Measurements from ENCODE around the gene OR6S1. TPM values are rescaled to one million over a fixed set of nuclear protein-coding genes. Genes with fewer than 3 reads are reported as not detected.
"Not testable (repeated sequence)": the region's sequence is repeated elsewhere in the genome, so short reads cannot be mapped to it uniquely, and the experiment has no call there.

OR6S1 gene
- total RNA-seq, 1 donor from 2014 or later = not detected

DNA sequence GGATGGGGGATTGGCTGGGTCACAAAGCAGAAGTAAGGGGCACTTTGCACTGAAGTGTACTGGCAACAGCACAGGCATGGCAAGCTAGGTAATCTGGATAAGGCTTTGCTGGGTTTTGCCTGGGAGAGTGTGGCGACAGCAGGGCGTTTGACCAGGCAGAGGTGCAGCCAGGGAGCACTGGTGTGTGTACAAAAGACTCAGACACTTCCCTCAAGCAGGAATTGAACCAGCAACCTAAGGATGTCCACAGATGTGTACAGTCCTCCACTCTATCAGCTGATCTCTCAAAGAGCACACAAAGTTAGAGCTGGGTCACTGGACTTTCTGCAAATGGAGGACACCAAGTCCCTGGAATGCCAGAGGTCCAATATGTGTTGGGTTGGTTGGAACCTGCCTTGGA lies 27.5 kb upstream of the OR6S1 start:
- DNase-seq = no peak

GRCh38 chr14:20667957-20668356 lies 26.5 kb upstream of the OR6S1 start:
- no peak for DNase-seq

- DNase-seq = not testable (repeated sequence)
Measured at GRCh38 chr14:20666400-20666961, 25.0 kb upstream of the OR6S1 start.

- DNase-seq = no peak
Measured at GRCh38 chr14:20662968-20663732, 21.7 kb upstream of the OR6S1 start.

DNA sequence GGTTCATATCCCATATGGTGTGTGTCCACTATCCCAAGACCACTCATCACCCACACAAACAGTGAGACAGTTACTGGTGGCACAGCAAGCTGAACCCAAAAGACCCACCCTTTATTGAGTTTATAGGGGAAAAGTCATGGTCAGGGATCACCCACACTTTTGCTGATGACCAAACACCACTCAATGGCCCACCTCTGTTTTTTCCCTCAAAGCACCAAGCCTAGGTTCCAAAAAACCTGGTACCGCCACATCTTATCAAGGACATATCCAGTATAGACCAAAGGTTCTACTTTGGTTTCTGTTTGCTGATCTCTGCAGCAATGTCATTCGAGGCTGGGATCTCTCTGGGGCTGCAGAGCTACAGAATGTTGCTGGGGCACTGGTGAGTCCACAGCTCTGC lies 19.7 kb upstream of the OR6S1 start:
- no peak for DNase-seq

GRCh38 chr14:20659813-20660395 lies 18.4 kb upstream of the OR6S1 start:
- DNase-seq = no peak

DNA sequence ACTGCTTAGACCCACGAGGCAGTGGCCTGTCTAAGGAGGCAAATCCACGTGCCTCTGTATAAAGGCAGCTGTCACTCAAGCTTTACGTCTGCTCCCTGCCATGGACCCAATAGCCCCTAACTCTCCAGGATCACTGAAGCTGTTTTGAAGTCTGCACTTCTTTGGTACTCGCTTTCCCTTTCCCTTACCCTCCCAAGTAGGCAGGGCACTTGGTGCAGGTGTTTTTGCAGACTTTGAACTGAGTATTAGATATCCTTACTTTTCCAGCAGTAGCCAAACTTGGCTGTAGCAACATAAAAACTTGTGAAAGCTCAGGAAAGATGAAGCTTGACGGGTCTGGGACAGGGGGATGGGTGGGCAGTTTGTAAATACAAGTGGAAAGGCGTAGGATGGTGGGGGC lies 17.8 kb upstream of the OR6S1 start:
- no peak for DNase-seq

DNA sequence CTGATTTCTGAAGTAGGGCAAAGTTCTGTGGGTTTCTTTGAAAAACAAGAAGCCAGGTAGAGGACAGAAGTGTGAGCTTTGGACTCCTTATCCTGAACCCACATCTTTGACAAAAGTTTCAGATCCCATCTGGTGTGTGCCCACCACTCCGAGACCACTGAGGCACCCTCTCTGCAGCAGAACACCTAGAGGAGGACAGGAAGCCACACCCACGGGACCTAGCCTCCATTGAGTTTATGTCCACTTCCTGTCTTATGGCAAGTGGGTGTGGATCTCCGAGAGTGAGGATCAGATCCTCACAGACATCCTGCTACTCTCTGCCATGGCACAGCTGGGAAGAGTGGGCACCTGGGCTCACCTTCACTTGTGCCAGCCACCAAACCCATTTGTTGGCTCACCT lies 16.8 kb upstream of the OR6S1 start:
- DNase-seq = no peak

DNA sequence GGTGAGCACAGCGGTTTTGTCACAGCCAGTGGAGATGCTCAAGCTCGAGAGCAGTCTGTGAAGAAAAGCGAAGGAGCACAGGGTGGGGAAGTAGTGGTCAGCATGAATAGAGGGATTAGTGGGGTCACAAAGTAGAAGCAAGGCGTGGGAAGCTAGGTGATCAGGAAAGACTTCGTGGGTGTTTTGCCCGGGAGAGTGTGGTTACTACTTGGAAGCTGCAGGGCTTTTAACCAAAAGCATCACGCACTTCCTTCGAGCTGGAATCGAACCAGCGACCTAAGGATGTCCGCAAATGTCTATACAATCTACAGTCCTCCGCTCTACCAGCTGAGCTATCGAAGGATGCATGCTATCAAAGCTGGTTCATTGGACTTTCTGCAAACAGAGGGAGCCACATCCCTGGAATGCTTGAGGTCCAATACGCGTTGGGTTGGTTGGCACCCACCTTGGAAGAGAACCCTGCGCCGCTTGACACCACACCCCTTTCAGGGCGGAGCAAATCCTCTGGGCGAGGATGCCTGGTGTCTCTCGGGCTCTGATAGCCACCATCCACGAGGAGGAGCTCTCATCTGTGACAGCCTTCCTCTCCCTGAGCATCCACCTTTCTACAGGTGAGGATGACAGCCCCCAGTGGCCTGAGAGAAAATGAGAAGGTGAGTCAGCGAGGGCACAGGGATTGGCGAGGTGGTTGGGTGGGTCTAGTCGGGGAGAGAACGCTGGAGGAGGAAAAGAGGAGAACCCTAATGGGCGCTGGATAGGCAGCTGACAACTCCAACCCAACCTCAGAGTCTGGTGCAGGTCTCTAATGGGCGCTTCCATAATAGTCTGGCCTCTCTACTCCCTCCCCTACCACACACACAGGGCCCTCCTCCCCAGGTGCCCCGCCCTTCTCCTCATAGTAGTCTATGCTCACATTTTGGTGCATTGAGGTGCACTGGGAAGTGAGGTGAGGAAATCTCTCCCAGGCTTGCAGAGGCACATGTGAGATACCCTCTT lies 16.0 kb upstream of the OR6S1 start:
- no peak for DNase-seq

GRCh38 chr14:20656274-20656673 lies 14.8 kb upstream of the OR6S1 start:
- DNase-seq = no peak

- DNase-seq = no peak
Measured at GRCh38 chr14:20655851-20656250, 14.4 kb upstream of the OR6S1 start.

GRCh38 chr14:20652996-20653975 lies 11.8 kb upstream of the OR6S1 start:
- no peak for DNase-seq

- no peak for DNase-seq
Measured at GRCh38 chr14:20645481-20645880, 4.0 kb upstream of the OR6S1 start.

DNA sequence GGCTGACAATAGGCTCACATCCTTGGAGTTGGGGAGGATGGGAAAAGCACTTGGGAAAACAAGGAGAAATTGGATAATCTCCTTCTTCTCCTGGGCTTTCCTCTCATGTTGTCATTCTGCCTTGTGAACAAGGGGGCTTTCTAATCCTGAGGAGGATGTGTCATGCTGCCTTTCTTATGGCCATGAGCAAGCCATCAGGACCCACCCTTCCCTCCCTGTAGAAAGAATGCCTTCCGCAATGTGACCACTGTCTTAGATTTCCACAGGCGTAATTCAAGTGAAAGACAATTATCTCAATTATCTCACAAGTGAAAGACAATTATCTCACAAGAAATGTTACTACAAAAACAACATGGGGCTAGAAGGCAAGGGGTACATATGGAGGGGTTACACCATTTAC lies 3.0 kb upstream of the OR6S1 start:
- DNase-seq = no peak

- DNase-seq = not testable (repeated sequence)
Measured at GRCh38 chr14:20642755-20643154, 1.3 kb upstream of the OR6S1 start.

DNA sequence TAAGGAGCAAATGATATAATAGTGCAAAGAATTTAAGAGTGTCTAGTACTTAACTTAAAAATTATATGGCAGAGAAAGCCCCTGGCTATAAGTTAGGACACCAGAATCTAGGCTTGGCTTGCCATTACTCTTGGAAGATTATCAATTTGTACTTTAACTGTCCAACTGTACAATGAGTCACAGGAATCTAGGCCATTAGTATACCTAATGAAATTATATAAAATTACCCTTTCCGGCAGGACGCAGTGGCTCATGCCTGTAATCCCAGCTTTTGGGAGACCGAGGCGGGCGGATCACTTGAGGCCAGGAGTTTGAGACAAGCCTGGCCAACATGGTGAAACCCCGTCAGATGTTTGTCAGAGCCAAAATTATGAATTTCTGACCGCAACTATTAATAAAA lies 691 bp upstream of the OR6S1 start:
- DNase-seq = no peak

DNA sequence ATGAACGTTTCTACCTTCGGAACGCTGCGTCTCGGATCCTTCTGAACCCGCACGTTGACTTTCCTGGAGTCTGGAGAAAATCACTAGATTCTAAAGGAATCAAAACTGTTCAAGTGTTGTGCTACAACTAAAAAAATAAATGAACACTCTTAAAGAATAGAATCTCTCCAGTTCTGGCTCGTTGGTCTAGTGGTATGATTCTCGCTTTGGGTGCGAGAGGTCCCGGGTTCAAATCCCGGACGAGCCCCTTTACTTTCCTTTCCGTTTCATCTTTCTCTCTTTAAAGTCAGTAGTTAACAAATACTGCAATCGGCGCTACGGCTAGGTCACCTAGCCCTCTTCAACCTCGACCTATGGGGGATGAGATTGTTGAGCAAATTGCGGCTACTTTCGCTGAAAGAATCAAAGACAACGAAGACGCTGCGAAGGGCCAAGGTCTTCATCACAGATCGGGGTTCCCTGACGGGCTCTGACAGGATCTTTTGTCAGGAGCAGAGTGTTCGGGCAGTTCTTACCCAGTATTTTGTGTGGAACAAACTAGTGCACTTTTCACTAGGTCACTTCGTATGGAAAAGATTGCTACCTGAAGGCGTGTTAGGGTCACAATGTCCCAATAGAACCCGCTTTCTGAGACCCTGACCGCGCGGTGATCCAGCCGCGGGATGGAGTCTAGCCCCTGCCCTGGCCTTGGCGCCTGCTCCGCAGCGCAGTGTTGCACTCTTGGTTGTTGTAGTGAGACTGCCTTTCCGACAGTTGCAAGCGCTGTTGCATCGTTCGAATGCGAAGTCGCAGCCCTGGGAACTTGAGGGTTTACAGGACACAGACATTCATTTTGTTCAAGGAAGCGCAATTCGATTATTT lies 8.4 kb downstream of the OR6S1 start:
- DNase-seq = no peak

DNA sequence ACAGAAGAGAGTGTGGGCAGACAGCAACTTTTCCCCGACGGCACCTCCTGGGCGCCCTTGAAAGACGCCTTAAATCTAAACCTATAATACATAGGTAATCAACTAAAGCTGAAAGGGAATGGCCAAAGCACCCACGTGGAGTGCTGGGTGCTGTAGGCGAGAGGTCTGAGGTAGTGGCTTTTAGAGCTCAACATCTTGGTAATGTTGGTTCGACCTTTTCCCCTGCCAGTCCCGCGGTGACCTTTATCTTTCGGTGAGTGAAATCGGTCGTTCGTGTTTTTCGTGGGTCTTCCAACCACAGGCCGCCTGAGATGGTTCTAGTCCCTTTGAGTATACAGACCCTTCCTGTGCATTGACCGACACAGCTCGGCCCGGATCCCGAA lies 9.1 kb downstream of the OR6S1 start:
- DNase-seq = no peak

- no peak for DNase-seq
Measured at GRCh38 chr14:20631880-20632389, 9.6 kb downstream of the OR6S1 start.
